Measurements from ENCODE around the gene CCDC78.

GRCh38 chr16:729768-730665, 3.8 kb upstream of the CCDC78 start:
- TF ChIP-seq POLR2AphosphoS5 (IDR thresholded peaks at IDR 0.05; ENCODE audit: low read depth, low read length) (no peak), REST (IDR thresholded peaks at IDR 0.05; ENCODE audit: insufficient read depth in 1 of 2, low read depth in 2 of 2, low read length in 2 of 2) (no peak), SIN3A (IDR thresholded peaks at IDR 0.05; ENCODE audit: borderline replicate concordance, insufficient read depth, low read length) (no peak), TAF1 (IDR thresholded peaks at IDR 0.05; ENCODE audit: borderline replicate concordance, insufficient read depth, low read length) (no peak), FOXP2 (optimal IDR thresholded peaks at IDR 0.05; ENCODE audit: borderline replicate concordance, extremely low read depth, extremely low read length, insufficient read depth) (no peak)
